Astrocyte of the hippocampus (primary cell): ENCODE measurements around the gene RIMOC1.
A peak's percentile ranks its signal among the peaks of the same experiment; 100 is the strongest.
"Not testable (repeated sequence)": the region's sequence is repeated elsewhere in the genome, so short reads cannot be mapped to it uniquely, and the experiment has no call there.

Experiments used
- DNase-seq: peaks from one replicate; pipeline ENCODE4 v3.0.0; 2011; ENCODE audit warnings: low read depth, low spot score

Gene RIMOC1

DNA sequence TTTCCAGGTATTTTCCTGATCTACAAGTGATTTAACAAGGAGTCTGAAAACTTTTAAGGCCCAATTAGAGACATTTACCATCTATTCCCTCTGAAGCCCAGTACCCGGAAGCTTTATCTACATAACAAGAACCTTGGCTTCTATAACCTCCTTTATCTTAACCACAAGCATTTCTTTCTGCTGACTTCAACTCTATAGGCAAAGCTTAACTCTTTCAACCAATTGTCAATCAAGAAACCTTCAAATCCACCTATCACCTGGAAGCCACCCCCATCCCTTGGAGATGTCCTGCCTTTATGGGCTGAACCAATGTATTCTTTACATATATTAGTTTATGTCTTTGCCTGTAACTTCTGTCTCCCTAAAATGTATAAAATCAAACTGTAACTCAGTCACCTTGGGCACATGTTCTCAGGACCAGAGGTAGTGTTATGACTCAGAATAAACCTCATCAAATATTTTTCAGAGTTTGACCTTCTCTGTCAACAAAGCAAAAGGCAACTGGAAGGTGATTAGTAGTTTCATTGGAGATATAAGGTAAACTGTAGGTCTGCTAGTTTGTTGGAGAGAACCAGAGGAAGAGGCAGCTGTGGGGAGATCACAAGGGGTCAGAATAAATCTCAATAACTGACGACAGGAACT lies 13.0 kb upstream of the RIMOC1 start:
- DNase-seq = no peak

- DNase-seq = no peak
Observed at GRCh38 chr5:41892031-41892430, 12.1 kb upstream of the RIMOC1 start.

- DNase-seq = no peak
Observed at GRCh38 chr5:41893074-41893851, 10.9 kb upstream of the RIMOC1 start.

GRCh38 chr5:41896230-41896629 lies 7.9 kb upstream of the RIMOC1 start:
- DNase-seq = no peak

- no peak for DNase-seq
Observed at GRCh38 chr5:41903382-41903891, 707 bp upstream of the RIMOC1 start.

DNA sequence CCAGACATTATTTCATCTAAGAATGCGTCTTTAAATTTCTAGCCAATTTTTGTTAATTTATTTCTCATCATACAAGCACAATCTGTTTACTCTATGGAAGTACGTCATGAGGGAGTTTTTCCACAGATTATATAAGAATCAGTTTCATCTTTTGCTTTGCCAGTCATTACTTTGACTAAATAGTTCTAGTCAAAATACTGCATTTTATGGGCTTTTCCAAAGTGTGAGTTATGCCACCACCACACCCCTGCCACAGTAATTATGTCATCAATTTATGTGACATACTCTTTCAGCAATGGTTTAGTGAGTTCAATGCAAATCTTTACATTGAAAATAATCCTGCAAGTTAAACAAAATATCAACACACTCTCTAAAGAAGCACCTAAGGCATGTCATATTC lies 2.0 kb downstream of the RIMOC1 start:
- no peak for DNase-seq

DNA sequence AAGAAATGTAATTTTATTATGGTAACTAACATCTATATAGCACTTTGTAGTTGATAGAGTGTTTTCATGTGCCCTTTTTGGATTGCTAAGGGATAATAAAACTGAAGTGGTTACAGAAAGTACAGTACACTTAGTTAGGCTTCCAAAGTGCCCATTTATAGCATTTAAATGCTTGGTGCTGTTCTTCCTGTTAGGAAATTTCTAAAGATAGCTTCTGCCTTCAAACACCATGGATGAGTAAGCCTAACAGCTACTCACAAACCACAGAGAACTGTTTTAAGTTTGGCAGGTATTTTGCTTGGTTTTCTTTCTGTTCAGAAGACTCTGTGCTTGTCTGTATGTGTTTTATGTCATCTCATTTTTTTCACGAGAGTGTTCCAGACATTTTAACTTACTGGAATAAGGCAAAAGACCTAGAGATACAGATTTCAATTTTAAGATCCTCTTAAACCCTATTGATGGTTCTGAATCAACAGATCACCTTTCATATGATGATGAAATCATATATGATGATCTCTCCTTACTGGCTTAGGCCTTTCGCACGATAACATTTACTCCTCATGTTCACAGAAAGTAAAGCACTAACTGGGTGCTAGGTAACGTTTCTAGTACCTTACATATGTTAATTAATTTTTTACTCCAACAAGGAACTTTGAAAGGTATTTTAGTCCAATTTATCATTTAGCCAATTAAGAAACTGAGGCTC lies 4.4 kb downstream of the RIMOC1 start:
- DNase-seq = peak; percentile 62

- no peak for DNase-seq
Observed at GRCh38 chr5:41918105-41918504, 14.0 kb downstream of the RIMOC1 start.

DNA sequence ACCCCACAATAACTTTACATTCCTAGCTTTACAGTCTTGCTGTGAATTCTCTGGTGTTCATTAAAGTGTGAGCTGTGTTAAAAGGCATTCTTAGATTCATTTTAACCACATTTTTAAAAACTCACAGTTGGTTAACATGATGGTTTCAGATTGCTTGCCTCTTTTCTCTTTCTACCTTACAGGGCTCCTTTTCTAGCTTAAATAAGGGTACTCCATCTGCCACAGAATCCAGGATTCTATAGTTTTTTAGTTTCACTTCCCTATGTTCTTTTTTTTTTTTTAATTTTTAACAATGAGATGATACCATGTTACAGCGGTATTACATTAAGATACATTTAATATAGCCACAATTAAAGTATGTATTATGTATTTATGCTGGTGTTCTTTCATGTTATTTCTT lies 17.0 kb downstream of the RIMOC1 start:
- DNase-seq = peak; percentile 10

DNA sequence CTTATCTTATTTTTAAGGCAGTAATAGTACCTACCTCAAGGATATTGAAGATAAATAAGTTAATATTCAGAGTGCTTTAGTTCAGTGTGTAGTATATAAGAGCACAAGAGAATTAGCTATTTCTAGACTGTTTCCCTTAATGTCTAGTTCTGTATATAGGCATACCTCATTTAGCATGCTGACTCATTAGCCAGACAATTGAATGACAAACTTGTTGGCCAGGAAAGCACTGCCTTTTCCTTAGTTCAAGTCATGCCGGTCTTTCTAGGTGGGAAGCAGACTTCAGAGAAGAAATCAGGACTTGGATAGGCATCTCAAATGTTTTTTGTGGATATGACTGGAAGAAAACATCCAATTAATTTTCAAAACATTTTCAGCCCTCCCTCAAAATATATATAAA lies 17.7 kb downstream of the RIMOC1 start:
- peak; percentile 59 for DNase-seq

DNA sequence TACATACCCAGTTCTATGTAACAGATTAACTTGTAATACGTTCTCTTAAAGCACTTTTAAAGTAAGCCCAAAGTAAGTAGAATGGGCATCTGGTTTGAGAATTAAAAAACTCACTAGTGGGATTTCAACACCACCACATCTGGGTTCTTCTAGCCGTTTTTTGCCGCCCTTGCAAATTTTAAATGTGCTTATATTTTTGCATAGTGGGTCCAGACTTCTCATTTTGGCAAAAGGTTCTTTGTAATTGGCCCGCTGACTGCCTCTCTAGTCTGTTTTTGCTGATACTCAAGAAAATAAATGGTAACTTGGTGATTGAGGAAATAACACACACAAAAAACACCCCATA lies 20.4 kb downstream of the RIMOC1 start:
- no peak for DNase-seq

DNA sequence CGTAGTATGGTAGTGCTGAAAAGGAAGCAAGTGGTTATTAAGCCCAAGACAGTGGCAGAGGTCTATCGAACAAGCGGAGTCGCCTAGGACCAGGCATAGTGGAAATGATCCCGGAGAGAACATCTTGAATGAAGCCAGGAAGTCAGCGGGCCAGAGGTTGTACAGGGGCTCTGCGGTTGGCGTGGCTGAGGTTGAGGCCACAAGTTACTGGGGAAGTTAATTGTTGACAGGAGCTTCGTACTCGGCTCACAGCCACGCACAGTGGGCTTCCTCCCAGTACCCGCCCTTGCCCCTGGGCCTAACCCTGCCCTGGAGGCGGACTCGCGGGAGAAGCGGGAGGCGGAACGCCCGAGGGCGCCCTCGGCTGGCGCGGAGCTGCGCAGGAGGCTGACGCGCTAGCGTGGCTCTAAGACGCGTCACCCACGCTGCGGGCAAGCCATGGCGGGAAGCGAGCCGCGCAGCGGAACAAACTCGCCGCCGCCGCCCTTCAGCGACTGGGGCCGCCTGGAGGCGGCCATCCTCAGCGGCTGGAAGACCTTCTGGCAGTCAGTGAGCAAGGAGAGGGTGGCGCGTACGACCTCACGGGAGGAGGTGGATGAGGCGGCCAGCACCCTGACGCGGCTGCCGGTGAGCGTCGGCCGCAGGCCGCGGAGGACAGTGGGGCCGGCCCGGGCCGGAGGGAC lies 20.9 kb downstream of the RIMOC1 start, which contains the start of gene FBXO4:
FBXO4 (plus strand) TSS at position 410 of the 683 bp plus-strand sequence; CDS start at position 439, 29 bp downstream.
- DNase-seq = peak; percentile 90

DNA sequence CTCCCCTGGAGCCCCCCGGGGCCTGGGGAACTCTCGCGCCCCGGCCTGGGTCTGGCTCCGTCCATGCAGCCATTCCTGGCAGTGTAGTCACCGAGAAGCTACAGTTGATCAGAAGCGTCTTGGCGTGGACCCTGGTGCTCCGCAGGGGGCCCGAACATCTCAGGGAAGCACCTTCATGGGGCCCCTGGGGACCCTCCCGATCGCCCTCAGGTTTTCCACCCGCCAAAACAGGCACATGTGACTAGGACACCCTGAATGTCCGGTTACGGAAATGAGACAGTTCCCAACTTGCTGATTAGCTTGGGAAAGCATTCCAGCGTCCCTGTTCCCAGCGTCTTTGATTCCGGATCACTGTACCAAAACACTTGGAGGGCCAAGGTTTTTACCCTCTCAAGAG lies 21.4 kb downstream of the RIMOC1 start:
- no peak for DNase-seq

DNA sequence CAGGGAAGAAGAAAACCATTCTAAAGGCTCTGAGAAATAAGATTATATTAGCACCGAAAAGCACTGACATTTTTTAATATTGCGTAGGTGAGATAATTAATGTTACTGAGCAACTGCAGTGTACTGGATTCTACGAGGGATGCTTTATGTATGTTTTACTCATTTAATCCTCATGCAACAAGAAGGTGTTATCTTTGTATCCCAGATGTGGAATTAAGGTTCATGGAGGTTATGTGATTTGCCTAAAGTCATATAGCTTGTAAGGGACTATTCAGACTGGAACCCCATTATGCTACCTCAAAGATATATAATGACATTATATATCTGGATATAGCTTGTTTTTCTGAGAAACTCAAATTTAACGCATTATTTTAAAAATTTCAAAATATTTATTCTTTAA lies 23.5 kb downstream of the RIMOC1 start:
- DNase-seq = no peak

DNA sequence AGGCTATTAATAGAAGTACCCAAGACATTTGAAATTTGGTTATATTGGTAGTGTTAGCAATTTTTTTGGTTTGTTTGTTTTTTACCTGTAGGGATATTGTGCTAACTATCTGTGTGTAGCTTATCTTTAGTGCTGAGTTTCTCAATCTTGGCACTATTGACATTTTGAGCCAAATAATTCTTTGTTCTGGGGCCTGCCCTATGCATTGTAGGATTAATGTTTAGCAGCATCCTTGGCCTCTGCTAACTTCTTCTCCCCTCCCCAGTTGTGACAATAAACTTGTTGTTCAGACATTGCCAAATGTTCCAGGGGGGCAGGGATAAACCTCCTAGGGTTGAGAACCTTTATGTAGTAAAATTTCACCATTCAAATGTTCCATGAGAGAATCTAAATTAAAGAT lies 24.9 kb downstream of the RIMOC1 start:
- no peak for DNase-seq

DNA sequence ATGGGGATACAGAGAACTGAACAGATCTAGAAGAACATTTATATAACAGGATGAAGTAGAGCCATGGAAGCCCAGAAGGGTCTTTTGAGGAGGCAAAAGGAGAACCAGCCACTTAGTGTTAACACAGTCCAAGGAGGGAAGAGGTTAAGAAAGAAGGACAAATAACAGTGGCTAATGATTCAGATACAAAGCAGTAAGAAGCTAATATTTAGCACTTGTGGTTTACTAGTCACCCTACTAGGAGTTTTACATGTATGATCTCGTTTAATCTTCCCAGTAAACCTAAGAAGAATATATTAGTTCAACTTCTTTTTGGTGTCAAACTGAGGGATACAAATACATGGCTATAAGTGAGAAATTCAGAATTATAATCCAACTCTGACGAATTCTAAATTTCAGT lies 28.6 kb downstream of the RIMOC1 start:
- DNase-seq = no peak

DNA sequence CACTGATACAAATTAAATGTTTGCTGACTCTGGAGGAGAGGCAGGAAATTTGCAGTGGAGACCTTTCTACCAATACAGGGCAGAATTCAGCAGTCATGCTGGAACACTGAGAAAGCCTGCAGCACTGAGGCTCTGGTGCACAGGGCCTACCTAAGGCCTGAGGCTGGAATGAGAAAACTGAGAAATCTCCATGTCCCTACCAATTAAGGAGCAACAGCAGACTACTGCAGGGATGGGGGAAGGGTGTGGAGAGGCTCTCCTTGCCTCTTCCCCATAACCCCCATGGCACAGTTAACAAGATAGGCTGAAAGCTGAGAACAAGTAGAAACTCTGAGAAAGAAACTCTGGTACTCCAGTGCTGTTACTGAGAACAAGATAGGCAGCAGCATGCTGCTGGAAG lies 31.4 kb downstream of the RIMOC1 start:
- no peak for DNase-seq

GRCh38 chr5:41940641-41941040 lies 36.5 kb downstream of the RIMOC1 start:
- DNase-seq = no peak

DNA sequence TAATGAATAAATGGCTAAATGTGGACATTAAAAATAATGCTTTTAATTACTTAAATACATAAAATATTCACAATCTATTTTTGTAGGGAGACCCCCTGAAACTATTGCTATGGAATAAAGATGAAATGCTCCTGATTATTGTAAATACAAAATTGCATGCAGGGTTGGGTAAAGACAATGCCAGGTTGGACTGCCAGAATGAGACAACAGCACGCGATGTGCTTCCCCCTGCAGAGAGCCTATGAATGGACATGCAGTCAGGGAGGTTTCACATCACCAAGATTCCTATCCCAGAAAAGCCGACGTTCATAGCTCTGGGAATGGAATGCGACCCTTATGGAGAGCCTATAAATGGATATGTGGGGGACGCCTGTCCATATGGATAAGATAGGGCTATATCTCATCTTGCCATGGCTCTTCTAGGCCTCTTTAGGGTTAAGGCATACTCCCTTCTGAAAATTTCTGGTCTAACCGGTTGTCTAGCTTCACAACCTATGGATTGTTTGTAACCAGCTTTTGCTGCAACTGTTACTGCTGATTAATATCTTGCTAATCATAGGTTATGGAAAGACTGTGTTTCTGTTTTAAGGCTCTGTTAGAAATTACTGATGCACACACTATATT lies 41.3 kb downstream of the RIMOC1 start:
- not testable (repeated sequence) for DNase-seq

GRCh38 chr5:41951224-41951623 lies 47.1 kb downstream of the RIMOC1 start:
- no peak for DNase-seq
